HG03439 (cell line): Measurements from ENCODE around the gene TSPAN1.
"Not testable (repeated sequence)": the region's sequence is repeated elsewhere in the genome, so short reads cannot be mapped to it uniquely, and the experiment has no call there.

Experiments used
- ATAC-seq: cut with Tn5 transposase; IDR thresholded peaks from one replicate; pipeline ENCODE4 v1.9.1; 2021; ENCODE audit warnings: mild to moderate bottlenecking, moderate library complexity; ENCODE audit not compliant: unreplicated experiment

Gene TSPAN1

DNA sequence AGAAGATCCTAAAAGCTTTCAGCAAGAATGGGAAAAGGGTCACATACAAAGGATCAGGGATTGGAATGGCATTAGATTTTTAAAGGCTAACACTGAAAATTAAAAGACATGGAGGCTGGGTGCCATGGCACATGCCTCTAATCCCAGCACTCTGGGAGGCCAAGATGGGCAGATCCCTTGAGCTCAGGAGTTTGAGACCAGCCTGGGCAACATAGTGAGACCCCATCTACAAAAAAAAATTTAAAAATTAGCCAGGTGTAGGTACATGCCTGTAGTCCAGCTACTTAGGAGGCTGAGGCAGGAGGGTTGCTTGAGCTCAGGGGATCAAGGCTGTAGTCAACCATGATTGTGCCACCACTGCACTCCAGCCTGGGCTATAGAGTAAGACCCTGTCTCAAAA lies 40.6 kb downstream of the TSPAN1 start:
- ATAC-seq = no peak

DNA sequence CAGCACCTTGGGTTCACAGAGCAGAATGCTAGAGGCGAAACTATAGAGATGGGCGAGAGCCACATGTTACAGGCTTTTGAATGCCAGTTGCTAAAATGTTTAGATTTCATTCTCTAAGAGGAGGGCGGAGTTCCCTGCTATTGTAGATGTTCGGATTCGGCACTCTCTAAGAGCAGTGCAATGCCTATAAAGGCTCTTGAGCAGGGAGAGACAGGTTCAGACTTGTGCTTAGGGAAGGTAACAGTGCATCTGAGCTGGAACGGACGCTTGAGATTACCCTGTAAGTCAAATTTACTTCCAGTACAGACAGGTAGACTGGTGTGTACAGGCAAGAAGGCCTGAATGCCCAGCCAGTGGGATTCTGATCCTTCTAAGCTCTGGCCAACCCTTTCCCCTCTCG lies 43.6 kb downstream of the TSPAN1 start:
- ATAC-seq = no peak

- ATAC-seq = no peak
Measured at GRCh38 chr1:46219551-46220520, 44.9 kb downstream of the TSPAN1 start.

DNA sequence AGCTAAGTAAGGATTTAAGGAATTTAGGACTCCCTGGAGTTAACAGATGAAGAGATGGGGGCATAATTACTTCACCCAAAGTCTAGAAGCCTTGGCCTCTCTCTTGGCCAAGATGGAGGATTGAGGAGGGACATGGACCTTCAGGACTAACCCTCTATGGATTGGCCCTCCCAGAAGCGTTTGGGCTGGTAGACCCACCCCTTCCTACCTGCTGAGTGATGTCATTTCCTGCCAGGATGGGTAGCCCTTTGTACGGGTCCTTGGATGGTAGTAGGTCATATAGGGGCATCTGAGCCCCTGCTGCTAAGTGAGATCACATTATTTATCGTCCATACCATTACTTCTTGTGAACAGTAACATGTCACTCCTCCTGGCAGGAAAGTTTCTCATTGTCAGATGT lies 45.9 kb downstream of the TSPAN1 start:
- no peak for ATAC-seq

- no peak for ATAC-seq
Measured at GRCh38 chr1:46221749-46222148, 46.9 kb downstream of the TSPAN1 start.

GRCh38 chr1:46223055-46223454 lies 48.2 kb downstream of the TSPAN1 start:
- not testable (repeated sequence) for ATAC-seq

- ATAC-seq = peak; percentile 86
Measured at GRCh38 chr1:46223472-46223943, 48.6 kb downstream of the TSPAN1 start.

GRCh38 chr1:46224966-46225365 lies 50.1 kb downstream of the TSPAN1 start:
- ATAC-seq = no peak

DNA sequence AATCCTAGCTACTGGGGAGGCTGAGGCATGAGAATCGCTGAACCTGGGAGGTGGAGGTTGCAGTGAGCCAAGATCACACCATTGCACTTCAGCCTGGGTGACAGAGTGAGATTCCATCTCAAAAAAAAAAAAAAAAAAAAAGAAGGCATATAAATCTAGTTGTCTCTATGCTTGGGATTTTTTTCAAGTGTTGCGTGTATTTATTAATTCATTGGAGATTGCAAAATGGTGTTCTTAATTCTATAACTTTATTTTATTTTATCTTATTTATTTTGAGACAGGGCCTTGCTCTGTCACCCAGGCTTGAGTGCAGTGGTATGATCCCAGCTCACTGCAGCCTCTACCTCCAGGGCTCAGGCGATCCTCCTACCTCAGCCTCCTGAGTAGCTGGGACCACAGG lies 56.3 kb downstream of the TSPAN1 start:
- ATAC-seq = not testable (repeated sequence)
